Lower leg skin (tissue), 4 donors: ENCODE measurements around the gene P4HTM. TPM values are rescaled to one million over a fixed set of nuclear protein-coding genes. Genes with fewer than 3 reads are reported as not detected.
A peak's percentile ranks its signal among the peaks of the same experiment; 100 is the strongest.

Experiments
- DNase-seq, 2 donors: peaks; one replicate each; pipeline ENCODE4 v3.0.0-alpha.2; 2019; ENCODE audit warnings: low spot score in 2 of 2
- H3K4me3 ChIP-seq: fragments of 200-600 bp; sonication (generic); 2 replicates; pipeline ENCODE4 v1.5.1; 2017; ENCODE audit warnings: mild to moderate bottlenecking, low read depth; ENCODE audit not compliant: poor library complexity, severe bottlenecking
- CTCF ChIP-seq, 3 donors: fragments of 450-650 bp; IDR thresholded peaks; one replicate each; pipeline ENCODE4 v1.5.1; 2016; ENCODE audit warnings: antibody characterized with exemption in 3 of 3, mild to moderate bottlenecking in 3 of 3, moderate library complexity in 2 of 3
- POLR2A ChIP-seq, 2 donors: fragments of 450-650 bp; IDR thresholded peaks; one replicate each; pipeline ENCODE4 v1.6.1; 2016 to 2017; ENCODE audit warnings: antibody characterized with exemption in 2 of 2, mild to moderate bottlenecking in 1 of 2, moderate library complexity in 1 of 2
- WGBS, 2 donors: methylation state at CpG; one replicate each; pipeline ENCODE4 v1.1.5; 2018; 5-methylcytosine and 5-hydroxymethylcytosine counted together
- intact Hi-C: fragments of 100-400 bp; cut with DNase I; formaldehyde crosslinking; loops from one replicate; pipeline ENCODE4 v1.15.0; 2023; ENCODE audit warnings: low total_unique reads
- total RNA-seq, 4 donors: library from RNA; depleted of rRNA; stranded (reverse); fragments of >200 nt; gene quantifications; one replicate each; pipeline ENCODE4 v1.1.0, GENCODE V29; 2016

The P4HTM gene
- total RNA-seq, 4 donors from 2014 or later: 23.4 to 41.9 (median 36.0) TPM

GRCh38 chr3:48985831-48986376 lies 4.1 kb upstream of the P4HTM start:
- TF ChIP-seq CTCF (IDR thresholded peaks at IDR 0.05): no peak
- intact Hi-C loops: loop anchor here (10.0 kb wide), 2 partner anchors 179 to 469 kb away; partner anchors contain the start of gene CCDC71
- WGBS, 2 donors: 87 to 89% methylated on average over 7 of the region's 7 CpGs
- no peak overlapping the region for H3K4me3 ChIP-seq
- no peak for DNase-seq

DNA sequence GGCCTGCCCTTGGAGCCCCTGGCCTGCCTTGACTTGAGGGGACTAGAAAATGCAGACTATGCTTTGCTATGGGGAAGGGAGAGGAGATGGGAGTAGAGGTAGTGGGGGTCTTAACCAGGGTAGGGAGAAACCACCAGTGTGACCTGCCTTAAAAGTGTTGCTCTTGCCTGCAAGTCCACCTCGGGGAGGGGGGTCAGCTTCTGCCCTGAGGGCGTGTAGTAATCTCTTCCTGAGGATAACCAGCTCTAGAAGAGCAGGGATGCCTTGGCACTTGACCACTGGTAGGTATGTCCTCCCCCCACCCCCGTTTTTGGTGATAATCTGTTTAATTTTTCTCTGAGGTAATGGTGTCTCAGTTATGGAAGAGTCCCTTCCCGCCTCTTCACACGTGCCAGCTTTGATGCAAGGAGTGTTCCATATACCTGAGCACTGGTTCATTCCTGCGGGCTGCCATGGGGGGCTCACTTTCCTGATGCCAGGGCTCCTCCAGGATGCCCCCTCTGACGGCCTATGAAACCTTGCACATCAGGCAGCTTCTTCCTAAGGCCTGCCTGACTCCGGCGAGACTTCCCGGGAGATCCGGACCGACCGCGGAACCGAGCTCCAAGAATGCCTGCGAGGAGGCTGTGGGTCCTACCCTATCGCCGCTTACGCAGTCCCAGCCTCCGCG lies 780 bp upstream of the P4HTM start:
- no peak for TF ChIP-seq POLR2A (IDR thresholded peaks at IDR 0.05)
- 5 to 9% methylated on average over 21 of the region's 21 CpGs for WGBS, 2 donors
- DNase-seq: no peak
- intact Hi-C loops: loop anchor here (10.0 kb wide), 2 partner anchors 176 to 466 kb away; partner anchors contain the start of gene CCDC71
- H3K4me3 ChIP-seq: peak overlapping the region; percentile 61

DNA sequence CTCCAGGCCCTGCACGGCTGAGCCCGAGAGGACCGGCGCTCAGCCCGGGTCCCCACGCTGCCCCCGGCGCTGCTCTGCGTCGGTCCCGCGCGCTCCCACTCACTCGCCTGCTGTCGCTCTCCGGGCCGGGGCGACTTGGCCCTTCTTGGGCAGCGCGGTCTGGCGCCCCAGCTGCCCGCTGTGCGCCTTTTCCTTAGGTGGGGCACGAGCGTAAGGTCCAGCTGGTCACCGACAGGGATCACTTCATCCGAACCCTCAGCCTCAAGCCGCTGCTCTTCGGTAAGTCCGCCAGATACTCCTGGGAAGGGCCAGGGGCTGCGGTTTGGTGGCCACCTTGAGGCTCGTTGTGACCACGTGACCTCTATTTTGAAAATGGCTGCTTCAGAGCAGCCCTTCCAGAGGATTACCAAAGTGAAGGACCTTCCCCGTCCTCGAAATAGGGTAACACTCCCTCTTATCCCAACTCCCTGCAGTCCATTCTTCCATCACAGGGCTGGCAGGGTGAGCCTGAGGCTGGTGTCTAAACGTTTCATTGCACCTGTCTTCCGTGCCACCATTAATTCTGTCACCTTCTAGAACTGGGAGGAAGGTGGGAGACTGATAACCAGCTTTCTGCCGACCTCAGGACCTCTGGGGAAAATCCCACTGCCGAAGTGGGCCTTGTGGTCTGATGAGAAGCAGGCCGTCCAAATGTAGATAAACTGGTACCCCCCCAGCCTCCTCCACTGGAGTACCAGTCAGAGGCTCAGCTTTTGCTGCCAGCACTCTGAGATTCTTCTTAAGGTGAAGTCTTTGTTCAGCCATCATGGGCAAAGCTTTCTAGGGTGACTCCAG lies 812 bp downstream of the P4HTM start:
- TF ChIP-seq POLR2A (IDR thresholded peaks at IDR 0.05): no peak
- no peak for TF ChIP-seq CTCF (IDR thresholded peaks at IDR 0.05)
- intact Hi-C loops: no loop called here
- peak overlapping the region; percentile 61 for H3K4me3 ChIP-seq
- no peak for DNase-seq
- WGBS, 2 donors: 14 to 23% methylated on average over 22 to 36 of the region's 40 CpGs

GRCh38 chr3:48991851-48992545 lies 2.0 kb downstream of the P4HTM start:
- no peak for DNase-seq
- no peak for TF ChIP-seq POLR2A (IDR thresholded peaks at IDR 0.05)
- TF ChIP-seq CTCF (IDR thresholded peaks at IDR 0.05): no peak
- WGBS, 2 donors: 58 to 65% methylated on average over 5 of the region's 5 CpGs
- no peak overlapping the region for H3K4me3 ChIP-seq
- intact Hi-C loops: no loop called here

GRCh38 chr3:48993834-48994233 lies 3.8 kb downstream of the P4HTM start:
- TF ChIP-seq CTCF (IDR thresholded peaks at IDR 0.05) (no peak), POLR2A (IDR thresholded peaks at IDR 0.05) (no peak)
- DNase-seq: no peak
- H3K4me3 ChIP-seq: no peak overlapping the region
- intact Hi-C loops: no loop called here

GRCh38 chr3:48996640-48997039 lies 6.6 kb downstream of the P4HTM start:
- no peak overlapping the region for H3K4me3 ChIP-seq
- TF ChIP-seq CTCF (IDR thresholded peaks at IDR 0.05) (no peak), POLR2A (IDR thresholded peaks at IDR 0.05) (no peak)
- WGBS, 2 donors: 88 to 94% methylated on average over 7 to 8 of the region's 8 CpGs
- no peak for DNase-seq
- intact Hi-C loops: no loop called here
